ENCODE measurements around the gene CERS6.

DNA sequence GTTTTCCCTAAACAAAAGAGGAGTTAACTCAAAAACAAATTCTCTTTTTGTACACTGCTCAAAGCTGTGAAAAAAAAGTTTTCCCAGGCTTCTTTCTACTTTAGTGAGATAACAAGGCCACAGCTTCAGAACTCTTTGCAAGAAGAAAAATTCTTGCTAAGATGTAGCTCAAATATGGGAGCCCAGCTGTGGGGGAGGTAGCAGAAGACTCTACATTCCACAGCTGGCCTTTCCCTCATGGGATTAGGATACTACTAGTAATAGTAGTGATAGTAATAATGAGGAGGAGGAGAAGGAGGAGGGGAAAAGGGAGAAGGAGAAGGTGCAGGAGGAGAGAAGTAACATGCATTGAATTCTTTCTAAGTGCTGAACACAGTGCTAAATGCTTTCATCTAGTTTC, 19.2 kb upstream of the CERS6 start:
- TF ChIP-seq POLR2A (IDR thresholded peaks at IDR 0.05; ENCODE audit: extremely low read depth, insufficient read length) (no peak), MYC (IDR thresholded peaks at IDR 0.05; ENCODE audit: low read depth, low read length) (no peak)
- TF ChIP-seq, protein P1, sequence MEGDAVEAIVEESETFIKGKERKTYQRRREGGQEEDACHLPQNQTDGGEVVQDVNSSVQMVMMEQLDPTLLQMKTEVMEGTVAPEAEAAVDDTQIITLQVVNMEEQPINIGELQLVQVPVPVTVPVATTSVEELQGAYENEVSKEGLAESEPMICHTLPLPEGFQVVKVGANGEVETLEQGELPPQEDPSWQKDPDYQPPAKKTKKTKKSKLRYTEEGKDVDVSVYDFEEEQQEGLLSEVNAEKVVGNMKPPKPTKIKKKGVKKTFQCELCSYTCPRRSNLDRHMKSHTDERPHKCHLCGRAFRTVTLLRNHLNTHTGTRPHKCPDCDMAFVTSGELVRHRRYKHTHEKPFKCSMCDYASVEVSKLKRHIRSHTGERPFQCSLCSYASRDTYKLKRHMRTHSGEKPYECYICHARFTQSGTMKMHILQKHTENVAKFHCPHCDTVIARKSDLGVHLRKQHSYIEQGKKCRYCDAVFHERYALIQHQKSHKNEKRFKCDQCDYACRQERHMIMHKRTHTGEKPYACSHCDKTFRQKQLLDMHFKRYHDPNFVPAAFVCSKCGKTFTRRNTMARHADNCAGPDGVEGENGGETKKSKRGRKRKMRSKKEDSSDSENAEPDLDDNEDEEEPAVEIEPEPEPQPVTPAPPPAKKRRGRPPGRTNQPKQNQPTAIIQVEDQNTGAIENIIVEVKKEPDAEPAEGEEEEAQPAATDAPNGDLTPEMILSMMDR (IDR thresholded peaks at IDR 0.05; ENCODE audit: low read depth, low read length) = no peak
- TF ChIP-seq, protein P2, sequence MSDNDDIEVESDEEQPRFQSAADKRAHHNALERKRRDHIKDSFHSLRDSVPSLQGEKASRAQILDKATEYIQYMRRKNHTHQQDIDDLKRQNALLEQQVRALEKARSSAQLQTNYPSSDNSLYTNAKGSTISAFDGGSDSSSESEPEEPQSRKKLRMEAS (IDR thresholded peaks at IDR 0.05; ENCODE audit: low read depth, low read length) = no peak
